ENCODE data around the gene MPV17L.
"Not testable (repeated sequence)": the region's sequence is repeated elsewhere in the genome, so short reads cannot be mapped to it uniquely, and the experiment has no call there.

MPV17L gene

GRCh38 chr16:15395631-15396508, at the start of gene MPV17L:
MPV17L (plus strand) TSS chr16:15395754; CDS start chr16:15395898, 144 bp downstream.
- DNase-seq (ENCODE audit: low read depth): not testable (repeated sequence)

GRCh38 chr16:15348721-15349120, 46.8 kb upstream of the MPV17L start:
- not testable (repeated sequence) for DNase-seq (ENCODE audit: low read depth)

- DNase-seq (ENCODE audit: low read depth): not testable (repeated sequence)
These were observed 44.3 kb upstream of the MPV17L start for GRCh38 chr16:15351251-15351650.

- DNase-seq (ENCODE audit: low read depth): not testable (repeated sequence)
These were observed 43.8 kb upstream of the MPV17L start for GRCh38 chr16:15351745-15352144.

- DNase-seq (ENCODE audit: low read depth): not testable (repeated sequence)
These were observed 42.7 kb upstream of the MPV17L start for GRCh38 chr16:15352852-15353251.

GRCh38 chr16:15354846-15355245, 40.7 kb upstream of the MPV17L start:
- DNase-seq (ENCODE audit: low read depth): not testable (repeated sequence)

- DNase-seq (ENCODE audit: low read depth): not testable (repeated sequence)
These were observed 38.1 kb upstream of the MPV17L start for GRCh38 chr16:15357495-15357894.

- not testable (repeated sequence) for DNase-seq (ENCODE audit: low read depth)
These were observed 17.4 kb upstream of the MPV17L start, which contains the start of gene NPIPA5 for GRCh38 chr16:15378194-15378593. NPIPA5 (minus strand) TSS chr16:15378294; CDS start chr16:15378294, 0 bp downstream.

GRCh38 chr16:15382810-15383209, 12.7 kb upstream of the MPV17L start:
- DNase-seq (ENCODE audit: low read depth): not testable (repeated sequence)

- DNase-seq (ENCODE audit: low read depth): not testable (repeated sequence)
These were observed 7.5 kb upstream of the MPV17L start for GRCh38 chr16:15388060-15388459.

GRCh38 chr16:15389916-15390315, 5.6 kb upstream of the MPV17L start:
- not testable (repeated sequence) for DNase-seq (ENCODE audit: low read depth)

- not testable (repeated sequence) for DNase-seq (ENCODE audit: low read depth)
These were observed 2.5 kb upstream of the MPV17L start for GRCh38 chr16:15393025-15393424.

- not testable (repeated sequence) for DNase-seq (ENCODE audit: low read depth)
These were observed 915 bp downstream of the MPV17L start for GRCh38 chr16:15396509-15396829.

GRCh38 chr16:15396948-15397594, 1.5 kb downstream of the MPV17L start:
- DNase-seq (ENCODE audit: low read depth): no peak

- DNase-seq (ENCODE audit: low read depth): no peak
These were observed 3.2 kb downstream of the MPV17L start for GRCh38 chr16:15398618-15399316.

GRCh38 chr16:15399317-15399716, 3.8 kb downstream of the MPV17L start:
- DNase-seq (ENCODE audit: low read depth): no peak

- DNase-seq (ENCODE audit: low read depth): not testable (repeated sequence)
These were observed 4.8 kb downstream of the MPV17L start for GRCh38 chr16:15400314-15400713.

- DNase-seq (ENCODE audit: low read depth): no peak
These were observed 6.4 kb downstream of the MPV17L start for GRCh38 chr16:15401972-15402371.

GRCh38 chr16:15403392-15403995, 7.9 kb downstream of the MPV17L start:
- DNase-seq (ENCODE audit: low read depth): no peak

GRCh38 chr16:15404091-15404490, 8.5 kb downstream of the MPV17L start:
- not testable (repeated sequence) for DNase-seq (ENCODE audit: low read depth)

GRCh38 chr16:15404792-15405191, 9.2 kb downstream of the MPV17L start:
- DNase-seq (ENCODE audit: low read depth): no peak

- DNase-seq (ENCODE audit: low read depth): not testable (repeated sequence)
These were observed 12.2 kb downstream of the MPV17L start for GRCh38 chr16:15407756-15408155.
